Ecto neural progenitor cell (in vitro differentiated cells): ENCODE data around the gene ZNF225.
"Not testable (repeated sequence)": the region's sequence is repeated elsewhere in the genome, so short reads cannot be mapped to it uniquely, and the experiment has no call there.

ENCODE experiments used
- DNase-seq: peaks from one replicate; pipeline ENCODE4 v3.0.0-alpha.2; 2018; ENCODE audit warnings: low spot score

ZNF225 gene

GRCh38 chr19:44113138-44113783 lies at the start of gene ZNF225:
TSS of gene ZNF225 (plus strand) at chr19:44113399. CDS start at chr19:44115828, 2,429 bp downstream.
- peak; percentile 96 for DNase-seq

DNA sequence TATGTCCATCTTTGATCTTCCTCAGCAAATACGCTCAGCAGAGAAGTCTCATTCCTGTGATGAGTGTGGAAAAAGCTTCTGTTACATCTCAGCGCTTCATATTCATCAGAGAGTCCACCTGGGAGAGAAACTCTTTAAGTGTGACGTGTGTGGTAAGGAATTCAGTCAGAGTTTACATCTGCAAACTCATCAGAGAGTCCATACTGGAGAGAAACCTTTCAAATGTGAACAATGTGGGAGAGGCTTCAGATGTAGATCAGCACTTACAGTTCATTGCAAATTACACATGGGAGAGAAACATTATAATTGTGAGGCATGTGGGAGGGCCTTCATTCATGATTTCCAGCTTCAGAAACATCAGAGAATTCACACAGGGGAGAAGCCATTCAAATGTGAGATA lies 46.9 kb upstream of the ZNF225 start:
- DNase-seq = no peak

- DNase-seq = no peak
Measured at GRCh38 chr19:44069415-44069814, 43.8 kb upstream of the ZNF225 start.

GRCh38 chr19:44071824-44072542 lies 41.2 kb upstream of the ZNF225 start, which contains the start of gene ZNF284:
TSS of gene ZNF284 (plus strand) at chr19:44072159. CDS start at chr19:44076390, 4,231 bp downstream.
- DNase-seq = peak; percentile 89

- no peak for DNase-seq
Measured at GRCh38 chr19:44072543-44073401, 40.4 kb upstream of the ZNF225 start.

DNA sequence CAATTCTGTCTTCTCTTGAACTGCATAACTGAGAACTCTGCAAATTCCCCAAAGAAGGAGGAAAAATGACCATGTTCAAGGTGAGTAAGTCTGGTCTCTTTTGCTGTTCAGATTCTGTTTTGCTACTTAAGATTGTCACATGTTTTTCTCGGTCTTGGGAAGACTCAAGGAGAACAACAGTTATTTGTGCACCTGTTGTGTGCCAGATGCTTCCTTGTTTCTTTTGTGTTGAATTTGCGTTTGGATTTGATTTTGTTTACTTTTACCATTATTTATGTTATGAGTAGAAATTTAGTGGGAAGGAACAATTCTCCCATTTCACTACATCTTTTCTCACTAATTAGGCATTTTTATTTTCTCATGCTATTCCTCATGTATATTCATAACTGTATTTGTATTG lies 36.9 kb upstream of the ZNF225 start:
- DNase-seq = no peak

GRCh38 chr19:44092108-44092507 lies 21.1 kb upstream of the ZNF225 start:
- DNase-seq = no peak

- DNase-seq = peak; percentile 92
Measured at GRCh38 chr19:44093931-44094765, 19.1 kb upstream of the ZNF225 start, which contains the start of gene ZNF224. TSS of gene ZNF224 (plus strand) at chr19:44094361. CDS start at chr19:44097874, 3,513 bp downstream.

- DNase-seq = no peak
Measured at GRCh38 chr19:44107751-44108150, 5.4 kb upstream of the ZNF225 start.

- DNase-seq = no peak
Measured at GRCh38 chr19:44109458-44109857, 3.7 kb upstream of the ZNF225 start.

DNA sequence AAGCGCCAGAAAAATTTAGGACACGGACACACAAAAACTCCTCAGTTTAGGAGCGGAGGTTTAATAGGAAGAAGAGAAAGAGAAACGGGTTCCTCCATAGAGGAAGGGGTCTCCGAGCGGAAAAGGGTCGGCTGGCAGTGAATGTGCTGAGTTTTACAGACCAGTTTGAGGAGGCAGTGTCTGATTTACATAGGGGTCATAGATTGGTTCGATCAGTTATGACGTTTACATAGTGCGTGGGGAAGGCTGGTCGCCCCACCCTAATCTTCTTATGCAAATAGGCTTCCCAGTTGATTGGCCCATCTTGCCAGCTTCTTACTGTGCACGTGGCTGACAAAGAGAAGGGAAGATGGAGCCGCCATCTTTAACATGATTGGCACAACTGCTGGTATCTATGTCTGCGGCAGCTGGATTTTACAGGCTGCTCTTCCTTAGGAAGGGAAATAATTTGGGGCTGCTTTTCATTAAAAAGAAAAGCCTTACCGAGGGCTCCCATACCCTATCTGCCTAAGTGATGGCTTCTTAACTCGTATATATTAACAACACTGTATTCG lies 1.2 kb upstream of the ZNF225 start:
- DNase-seq = peak; percentile 82

GRCh38 chr19:44112802-44113137 lies 429 bp upstream of the ZNF225 start:
- DNase-seq = no peak

- peak; percentile 49 for DNase-seq
Measured at GRCh38 chr19:44113784-44114390, 688 bp downstream of the ZNF225 start.

DNA sequence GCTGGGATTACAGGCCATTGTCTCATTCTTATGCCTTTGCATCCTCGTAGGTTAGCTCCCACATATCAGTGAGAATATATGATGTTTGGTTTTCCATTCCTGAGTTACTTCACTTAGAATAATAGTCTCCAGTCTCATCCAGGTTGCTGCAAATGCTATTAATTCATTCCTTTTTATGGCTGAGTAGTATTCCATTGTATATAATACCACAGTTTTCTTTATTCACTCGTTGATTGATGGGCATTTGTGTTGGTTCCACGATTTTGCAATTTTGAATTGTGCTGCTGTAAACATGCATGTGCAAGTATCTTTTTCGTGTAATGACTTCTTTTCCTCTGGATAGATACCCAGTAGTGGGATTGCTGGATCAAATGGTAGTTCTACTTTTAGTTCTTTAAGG lies 8.0 kb downstream of the ZNF225 start:
- not testable (repeated sequence) for DNase-seq

GRCh38 chr19:44131955-44132354 lies 18.8 kb downstream of the ZNF225 start:
- no peak for DNase-seq

- peak; percentile 84 for DNase-seq
Measured at GRCh38 chr19:44141191-44142058, 28.2 kb downstream of the ZNF225 start, which contains the start of gene ZNF234. TSS of gene ZNF234 (plus strand) at chr19:44141554. CDS start at chr19:44144633, 3,079 bp downstream.

GRCh38 chr19:44142059-44142433 lies 28.8 kb downstream of the ZNF225 start:
- no peak for DNase-seq

DNA sequence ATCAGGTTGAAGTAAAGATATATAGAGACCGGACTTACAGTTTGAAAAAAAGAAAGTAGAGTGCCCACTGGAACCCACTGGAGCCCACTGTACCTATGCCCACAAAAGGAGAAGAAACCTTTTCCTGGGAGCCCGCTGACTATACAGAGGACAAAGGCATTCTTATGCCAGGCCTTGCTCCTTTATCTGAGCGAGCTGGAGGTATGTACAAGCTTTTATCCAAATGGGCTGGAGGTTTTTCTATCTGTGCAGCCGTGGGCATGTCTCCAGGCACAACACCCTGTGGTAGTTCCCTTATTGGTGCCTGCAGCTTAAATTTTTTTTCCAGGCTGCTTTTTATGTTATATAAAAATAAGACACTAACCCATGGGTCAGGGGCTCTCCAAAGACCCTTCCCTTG lies 36.6 kb downstream of the ZNF225 start:
- DNase-seq = no peak

DNA sequence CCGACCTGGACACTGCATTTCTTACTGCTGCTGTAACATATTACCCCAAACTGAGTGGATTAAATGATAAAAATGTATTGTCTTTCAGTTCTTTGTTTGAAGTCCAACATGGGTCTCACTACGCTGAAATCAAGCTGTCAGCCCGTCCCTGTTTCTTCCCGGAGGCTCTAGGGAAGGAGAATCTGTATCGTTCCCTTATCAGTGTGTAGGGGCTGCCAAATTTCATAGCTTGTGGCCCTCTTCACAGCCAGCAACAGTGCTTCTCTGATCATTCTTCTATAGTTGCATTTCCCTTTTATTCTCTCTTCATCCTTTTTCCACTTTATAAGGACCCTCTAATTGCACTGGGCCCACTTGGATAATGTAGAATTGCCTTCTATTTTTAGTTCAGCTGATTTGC lies 38.3 kb downstream of the ZNF225 start:
- DNase-seq = no peak

GRCh38 chr19:44156475-44156874 lies 43.3 kb downstream of the ZNF225 start:
- no peak for DNase-seq
